Measurements from ENCODE around the gene CYB5RL.

Gene CYB5RL

DNA sequence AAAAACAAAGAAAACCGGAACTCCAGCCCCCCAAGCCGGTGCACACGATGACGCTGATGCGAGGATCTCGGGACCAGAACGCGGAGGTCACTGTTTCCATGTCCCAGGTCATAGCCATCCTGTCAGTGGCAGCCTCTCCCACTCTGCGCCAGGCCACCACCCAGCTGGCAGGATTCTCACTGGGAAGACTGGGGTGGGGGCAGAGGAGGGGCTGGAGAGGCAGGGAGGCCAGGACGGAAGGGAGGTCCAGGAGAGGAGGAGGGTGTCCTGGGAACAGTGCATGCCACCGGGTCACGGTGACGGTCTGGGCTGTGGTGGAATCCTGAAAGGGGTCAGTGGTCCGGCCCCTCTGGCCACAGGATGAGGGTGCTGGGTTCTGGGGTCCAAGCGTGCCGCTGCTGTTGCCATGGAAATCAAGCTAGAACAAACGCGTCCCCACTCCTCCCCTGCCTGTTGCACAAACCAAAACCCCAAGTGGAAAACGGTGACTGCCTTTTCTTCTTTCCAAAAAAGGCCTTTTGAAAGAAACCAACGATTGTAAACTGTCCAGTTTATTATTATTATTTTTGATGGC lies 26.2 kb upstream of the CYB5RL start:
- no peak for DNase-seq (ENCODE audit: low spot score)
- TF ChIP-seq, protein P1, sequence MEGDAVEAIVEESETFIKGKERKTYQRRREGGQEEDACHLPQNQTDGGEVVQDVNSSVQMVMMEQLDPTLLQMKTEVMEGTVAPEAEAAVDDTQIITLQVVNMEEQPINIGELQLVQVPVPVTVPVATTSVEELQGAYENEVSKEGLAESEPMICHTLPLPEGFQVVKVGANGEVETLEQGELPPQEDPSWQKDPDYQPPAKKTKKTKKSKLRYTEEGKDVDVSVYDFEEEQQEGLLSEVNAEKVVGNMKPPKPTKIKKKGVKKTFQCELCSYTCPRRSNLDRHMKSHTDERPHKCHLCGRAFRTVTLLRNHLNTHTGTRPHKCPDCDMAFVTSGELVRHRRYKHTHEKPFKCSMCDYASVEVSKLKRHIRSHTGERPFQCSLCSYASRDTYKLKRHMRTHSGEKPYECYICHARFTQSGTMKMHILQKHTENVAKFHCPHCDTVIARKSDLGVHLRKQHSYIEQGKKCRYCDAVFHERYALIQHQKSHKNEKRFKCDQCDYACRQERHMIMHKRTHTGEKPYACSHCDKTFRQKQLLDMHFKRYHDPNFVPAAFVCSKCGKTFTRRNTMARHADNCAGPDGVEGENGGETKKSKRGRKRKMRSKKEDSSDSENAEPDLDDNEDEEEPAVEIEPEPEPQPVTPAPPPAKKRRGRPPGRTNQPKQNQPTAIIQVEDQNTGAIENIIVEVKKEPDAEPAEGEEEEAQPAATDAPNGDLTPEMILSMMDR (IDR thresholded peaks at IDR 0.05; ENCODE audit: extremely low read depth, missing control alignments): no peak

DNA sequence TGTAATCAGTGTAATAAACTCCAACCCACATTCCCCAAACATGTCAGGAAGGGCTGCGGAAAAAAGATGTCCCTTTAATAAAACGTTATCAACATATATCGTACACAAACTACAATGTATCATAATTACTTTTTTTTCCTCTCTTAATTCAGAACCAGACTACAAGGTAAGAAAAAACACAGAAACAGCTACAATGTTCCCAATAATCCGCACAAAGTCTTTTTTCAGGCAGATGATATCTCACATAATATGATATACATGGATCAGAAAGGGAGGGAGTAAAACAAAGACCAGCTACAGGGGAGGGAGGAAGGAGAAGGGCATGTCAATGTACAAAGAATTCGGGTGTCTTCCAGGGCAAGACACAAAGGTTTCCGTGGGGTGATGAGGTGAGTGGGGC lies 25.5 kb upstream of the CYB5RL start:
- TF ChIP-seq, protein P1 (IDR thresholded peaks at IDR 0.05; ENCODE audit: extremely low read depth, missing control alignments): no peak
- no peak for DNase-seq (ENCODE audit: low spot score)

DNA sequence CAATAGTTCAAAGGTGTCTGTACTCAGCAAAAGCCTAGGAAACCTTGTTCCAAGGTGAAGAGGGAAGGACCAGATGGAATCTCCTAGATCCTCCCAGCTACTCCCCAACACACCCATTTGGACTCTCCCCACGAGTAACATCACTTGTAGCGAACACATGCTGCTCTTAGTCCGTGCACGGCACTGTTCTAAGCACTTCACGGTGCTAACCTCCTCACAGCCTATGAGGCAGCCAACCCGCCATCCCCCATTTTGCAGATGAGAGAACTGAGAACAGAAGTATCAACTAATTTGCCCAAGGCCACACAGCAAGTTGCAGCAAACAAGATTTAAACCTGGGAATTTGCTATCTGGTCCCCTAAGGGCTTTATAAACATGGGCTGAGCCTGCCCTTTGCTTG lies 24.4 kb upstream of the CYB5RL start:
- DNase-seq (ENCODE audit: low spot score): no peak
- TF ChIP-seq, protein P1 (IDR thresholded peaks at IDR 0.05; ENCODE audit: extremely low read depth, missing control alignments): no peak

DNA sequence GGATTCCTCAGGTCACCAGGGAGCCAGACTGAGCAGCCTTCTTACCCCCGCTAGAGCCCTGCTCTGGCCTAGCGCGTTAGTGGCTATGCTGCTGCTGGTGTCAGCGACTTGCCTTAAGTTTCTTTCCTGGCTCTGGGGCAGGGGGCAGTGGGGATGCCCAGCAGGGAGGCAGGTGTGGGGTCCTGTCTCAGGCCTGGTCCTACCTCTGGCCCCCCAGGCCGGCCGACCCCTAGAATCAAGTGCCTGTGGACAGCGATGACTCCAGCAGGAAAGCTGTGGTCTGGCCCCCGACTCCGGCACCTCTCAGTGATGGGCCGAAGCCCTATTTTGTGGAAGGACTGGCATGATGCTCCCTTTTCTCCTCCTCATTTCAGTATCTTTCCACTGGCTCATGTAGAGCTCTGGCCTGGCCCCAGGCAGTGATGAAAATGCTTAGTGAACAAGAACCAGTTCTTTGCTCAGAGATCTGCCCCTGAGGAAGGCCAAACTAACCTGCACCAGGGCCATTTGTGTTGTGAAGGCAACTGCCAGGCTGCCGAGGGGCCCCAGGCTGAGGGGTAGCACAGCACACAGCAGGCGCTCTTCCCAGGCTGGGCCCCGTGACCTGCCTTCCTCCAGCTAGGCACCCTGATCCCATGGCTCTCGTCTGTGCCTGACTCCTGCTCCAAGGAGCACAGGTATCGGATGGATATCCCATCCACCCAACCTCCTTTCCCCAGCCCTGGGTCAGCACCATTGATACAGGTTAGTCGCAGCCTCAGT lies 23.8 kb upstream of the CYB5RL start:
- no peak for DNase-seq (ENCODE audit: low spot score)

DNA sequence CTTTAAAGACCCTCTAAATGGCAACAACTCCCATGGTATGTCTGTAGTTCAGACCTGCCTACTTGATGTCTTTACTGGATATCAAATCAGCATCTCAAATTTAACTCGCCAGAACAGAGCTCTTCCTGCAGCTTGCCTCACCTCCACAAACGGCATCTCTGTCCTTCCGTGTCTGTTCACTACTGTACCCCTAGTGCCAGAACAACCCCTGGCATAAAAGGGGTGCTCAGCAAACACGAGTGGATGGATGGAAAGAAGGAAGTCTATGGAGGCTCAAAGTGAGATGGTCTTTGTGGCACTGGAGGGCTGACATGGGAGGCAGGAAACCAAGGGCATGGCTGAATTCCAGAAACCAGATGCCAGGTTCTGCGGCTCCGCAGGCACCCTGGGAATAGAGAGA lies 22.9 kb upstream of the CYB5RL start:
- TF ChIP-seq, protein P1 (IDR thresholded peaks at IDR 0.05; ENCODE audit: extremely low read depth, missing control alignments): no peak
- DNase-seq (ENCODE audit: low spot score): no peak

More for the DNA sequence above, 23.8 kb upstream of the CYB5RL start:
- TF ChIP-seq, protein P1 (IDR thresholded peaks at IDR 0.05; ENCODE audit: extremely low read depth, missing control alignments): no peak

DNA sequence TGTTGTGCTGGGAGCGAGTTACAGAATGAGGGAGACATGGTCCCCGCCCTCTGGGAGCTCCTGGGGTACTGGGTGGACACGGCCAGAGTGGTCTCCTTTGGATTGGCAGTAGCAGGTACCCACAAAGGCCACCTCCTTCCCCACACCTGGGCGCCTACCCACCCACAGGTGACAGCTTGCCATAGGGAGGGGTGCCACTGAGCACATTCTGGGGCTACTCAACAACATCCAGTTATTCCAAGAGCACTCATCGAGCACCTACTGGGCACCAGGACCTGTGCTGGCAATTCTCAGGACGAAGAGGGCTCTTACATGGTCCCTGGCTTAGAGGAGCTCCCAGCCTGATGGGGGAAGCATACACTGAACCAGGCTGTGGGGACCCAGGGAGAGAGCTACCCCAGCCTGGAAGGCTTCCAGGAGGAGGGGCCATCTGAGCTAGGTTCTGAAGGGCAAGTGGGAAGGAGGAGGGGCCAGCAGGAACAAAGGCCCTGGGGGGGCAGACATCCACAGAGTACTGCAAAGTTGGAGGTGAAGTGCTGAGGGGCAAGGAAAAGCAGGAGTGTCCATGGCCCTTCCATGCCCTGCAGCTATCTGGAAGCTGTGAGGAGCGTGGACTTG lies 22.1 kb upstream of the CYB5RL start:
- TF ChIP-seq, protein P1 (IDR thresholded peaks at IDR 0.05; ENCODE audit: extremely low read depth, missing control alignments): no peak
- no peak for DNase-seq (ENCODE audit: low spot score)
